Sigmoid colon (tissue), 3 donors: Measurements from ENCODE around the gene THBD.

Experiments
- CTCF ChIP-seq, 4 experiments: fragments of 450-650 bp in 3 of 4; fragments of 200-600 bp in 1 of 4; IDR thresholded peaks; one replicate each; pipeline ENCODE4 v1.5.1; 2016 to 2019; ENCODE audit warnings: antibody characterized with exemption in 4 of 4, mild to moderate bottlenecking in 3 of 4, moderate library complexity in 2 of 4
- POLR2A ChIP-seq, 2 donors: fragments of 450-650 bp; IDR thresholded peaks; one replicate each; pipeline ENCODE4 v1.6.1; 2016; ENCODE audit warnings: antibody characterized with exemption in 2 of 2, mild to moderate bottlenecking in 2 of 2, moderate library complexity in 2 of 2

- TF ChIP-seq CTCF (IDR thresholded peaks at IDR 0.05) (no peak), POLR2A (IDR thresholded peaks at IDR 0.05) (no peak)
These were observed 24.6 kb upstream of the THBD start for GRCh38 chr20:23074052-23074451.
